CD4-positive, alpha-beta T cell treated with Interleukin-6 for 4 hours (primary cell): ENCODE measurements around the gene TES.
"Not testable (repeated sequence)": the region's sequence is repeated elsewhere in the genome, so short reads cannot be mapped to it uniquely, and the experiment has no call there.

Source experiments
- DNase-seq: peaks from one replicate; pipeline ENCODE4 v3.0.0-alpha.2; 2020; ENCODE audit warnings: mixed read lengths

The TES gene, protein sequence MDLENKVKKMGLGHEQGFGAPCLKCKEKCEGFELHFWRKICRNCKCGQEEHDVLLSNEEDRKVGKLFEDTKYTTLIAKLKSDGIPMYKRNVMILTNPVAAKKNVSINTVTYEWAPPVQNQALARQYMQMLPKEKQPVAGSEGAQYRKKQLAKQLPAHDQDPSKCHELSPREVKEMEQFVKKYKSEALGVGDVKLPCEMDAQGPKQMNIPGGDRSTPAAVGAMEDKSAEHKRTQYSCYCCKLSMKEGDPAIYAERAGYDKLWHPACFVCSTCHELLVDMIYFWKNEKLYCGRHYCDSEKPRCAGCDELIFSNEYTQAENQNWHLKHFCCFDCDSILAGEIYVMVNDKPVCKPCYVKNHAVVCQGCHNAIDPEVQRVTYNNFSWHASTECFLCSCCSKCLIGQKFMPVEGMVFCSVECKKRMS

DNA sequence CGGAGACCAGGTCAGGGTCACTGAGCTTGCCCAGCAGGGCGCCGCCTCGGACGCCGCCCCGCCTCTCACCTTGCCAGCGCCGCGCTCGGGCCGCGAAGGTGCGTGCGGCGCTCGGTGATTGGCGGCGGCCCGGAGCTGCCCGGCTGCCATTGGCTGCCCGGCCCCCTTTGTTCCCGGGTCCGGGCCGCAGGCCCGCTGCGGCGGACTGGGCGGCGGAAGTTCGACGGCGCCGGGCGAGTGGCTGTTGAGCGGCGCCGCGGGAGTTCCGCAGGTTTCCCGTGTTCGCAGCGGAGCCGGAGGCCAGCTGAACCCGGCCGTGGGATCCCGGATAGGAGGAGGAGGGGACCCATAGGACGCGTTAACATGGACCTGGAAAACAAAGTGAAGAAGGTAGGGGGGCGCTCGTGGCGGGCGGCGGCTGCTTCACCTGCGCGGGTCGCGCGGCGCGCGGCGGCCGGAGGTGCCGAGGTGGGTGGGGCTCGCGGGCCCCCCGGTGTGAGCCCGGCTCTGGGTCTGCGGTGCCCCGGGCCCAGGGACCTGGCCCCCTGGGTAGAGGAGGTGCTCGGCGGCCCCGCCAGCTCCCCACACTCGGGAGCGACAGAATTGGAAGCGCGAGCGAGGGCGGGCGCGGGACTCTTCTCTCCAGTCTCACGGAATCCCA lies at the start of gene TES:
Gene TES (plus strand): TSS at position 195 of the 661 bp plus-strand sequence. CDS start 169 bp downstream, at position 364.
- peak; percentile 70 for DNase-seq

- DNase-seq: no peak
These were observed 48.6 kb upstream of the TES start for GRCh38 chr7:116161728-116162127.

GRCh38 chr7:116162254-116162653 lies 48.1 kb upstream of the TES start:
- no peak for DNase-seq

DNA sequence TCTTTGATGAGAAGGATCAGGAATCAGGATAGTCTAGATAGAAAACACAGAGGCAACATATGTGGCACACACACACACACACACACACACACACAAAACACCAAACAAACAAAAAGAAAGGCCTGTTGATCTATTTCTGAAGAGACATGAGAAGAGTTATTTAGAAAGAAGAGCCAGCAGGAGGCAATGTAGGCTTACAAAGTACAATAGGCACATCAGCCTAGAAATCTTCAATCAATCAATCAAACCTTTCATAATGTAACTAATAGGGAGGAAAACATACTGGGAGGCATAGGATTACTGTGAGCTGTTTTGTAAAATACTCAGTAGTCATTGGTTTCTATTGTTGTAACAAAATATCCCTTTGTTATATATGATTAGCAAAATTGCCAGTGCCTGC lies 47.3 kb upstream of the TES start:
- no peak for DNase-seq

DNA sequence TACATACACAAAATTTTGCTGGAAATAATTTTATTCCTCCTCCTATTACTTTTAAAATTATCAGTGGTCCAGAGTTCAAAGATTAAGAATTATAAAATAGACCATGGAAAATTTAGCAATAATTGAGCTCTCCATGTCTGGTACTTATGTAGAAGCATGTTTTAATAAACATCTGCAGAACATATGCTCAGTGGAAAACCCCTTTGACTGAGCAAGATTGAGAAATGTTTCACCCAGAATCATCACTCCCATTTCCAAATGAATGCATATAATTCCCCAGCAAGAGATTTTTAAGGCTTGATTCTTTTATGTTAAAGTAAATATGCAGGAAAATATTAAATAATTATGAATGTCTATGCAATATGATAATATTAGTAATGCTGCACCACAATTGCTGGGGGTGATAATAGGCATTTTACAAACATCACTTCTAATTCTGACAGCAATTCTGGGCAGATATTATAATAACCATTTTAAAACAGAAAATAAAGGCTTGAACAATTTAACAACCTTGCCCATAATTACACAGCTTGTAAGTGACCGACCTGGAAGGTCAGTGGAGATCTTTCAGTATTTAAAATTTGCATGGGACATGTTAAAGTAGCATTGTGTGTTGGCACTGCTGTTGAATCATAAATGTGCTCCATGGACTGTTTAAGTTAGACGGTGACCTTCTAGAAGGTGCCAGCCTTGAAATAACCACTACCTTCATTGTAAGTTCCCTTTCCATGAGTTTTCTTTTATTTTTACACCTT lies 45.6 kb upstream of the TES start:
- DNase-seq: no peak

DNA sequence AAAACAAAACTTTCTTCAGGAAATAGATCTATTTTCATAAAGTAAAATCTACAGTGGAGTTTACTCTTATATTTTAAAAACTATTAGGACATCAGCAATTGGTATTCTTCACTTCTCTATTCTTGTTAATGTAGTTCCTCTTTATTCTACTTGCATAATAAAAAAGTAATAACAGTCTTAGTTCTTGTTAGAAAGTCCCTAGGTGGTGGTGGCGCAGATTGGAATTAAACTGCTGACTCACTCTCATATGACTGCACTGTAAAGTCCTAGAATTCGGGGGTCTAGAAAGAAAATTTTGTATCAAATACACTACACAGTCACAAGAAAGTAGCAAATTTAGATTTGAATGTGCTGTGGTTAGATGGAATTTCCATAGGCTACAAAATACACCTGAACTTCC lies 44.6 kb upstream of the TES start:
- no peak for DNase-seq

- no peak for DNase-seq
These were observed 44.2 kb upstream of the TES start for GRCh38 chr7:116166156-116166555.

GRCh38 chr7:116167177-116167576 lies 43.2 kb upstream of the TES start:
- no peak for DNase-seq

GRCh38 chr7:116169060-116169459 lies 41.3 kb upstream of the TES start:
- no peak for DNase-seq

GRCh38 chr7:116170180-116170579 lies 40.2 kb upstream of the TES start:
- DNase-seq: no peak

DNA sequence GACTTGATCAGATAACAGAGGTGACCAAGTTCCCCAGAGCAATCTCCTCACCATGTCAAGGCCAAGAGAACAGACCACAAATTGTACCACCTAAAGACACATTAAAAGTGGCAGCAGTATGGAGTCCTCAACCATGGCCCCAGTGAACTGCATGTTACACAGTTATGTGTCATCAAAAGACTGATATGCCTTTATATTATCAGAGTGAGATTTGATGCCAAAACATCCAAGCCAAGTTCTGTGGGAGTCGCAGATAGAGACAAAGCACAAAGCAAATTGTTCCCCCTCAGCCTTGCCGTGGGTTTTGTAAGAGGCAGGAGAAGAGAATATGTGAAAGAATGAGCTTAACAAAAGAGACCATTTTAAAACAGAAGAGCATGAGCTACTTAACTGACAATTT lies 39.2 kb upstream of the TES start:
- DNase-seq: no peak

GRCh38 chr7:116172353-116172752 lies 38.0 kb upstream of the TES start:
- DNase-seq: no peak

GRCh38 chr7:116173051-116174028 lies 37.0 kb upstream of the TES start:
- DNase-seq: peak; percentile 50

GRCh38 chr7:116175095-116175494 lies 35.2 kb upstream of the TES start:
- not testable (repeated sequence) for DNase-seq

DNA sequence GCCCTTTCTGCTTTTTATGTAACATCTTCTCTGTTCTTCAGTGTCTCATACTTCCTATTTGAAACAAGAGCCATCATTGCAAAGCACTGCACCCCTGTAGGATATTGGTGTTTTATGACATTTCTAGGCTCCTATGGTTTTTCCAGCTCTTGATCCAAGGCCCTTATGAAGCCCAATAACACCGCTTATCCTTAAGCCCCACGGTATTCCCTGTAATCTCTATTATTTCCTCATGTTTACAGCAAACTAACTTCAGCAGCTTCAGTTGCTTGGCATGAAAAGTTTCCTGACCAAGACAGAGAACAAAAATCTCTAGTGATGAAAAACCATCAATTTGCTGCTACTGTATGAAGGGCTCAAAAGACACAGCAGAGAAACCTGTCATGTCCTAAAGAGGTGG lies 34.1 kb upstream of the TES start:
- no peak for DNase-seq

- DNase-seq: no peak
These were observed 33.3 kb upstream of the TES start for GRCh38 chr7:116177009-116177408.

- peak; percentile 48 for DNase-seq
These were observed 30.0 kb upstream of the TES start for GRCh38 chr7:116180302-116180701.

- no peak for DNase-seq
These were observed 28.3 kb upstream of the TES start for GRCh38 chr7:116182023-116182422.

DNA sequence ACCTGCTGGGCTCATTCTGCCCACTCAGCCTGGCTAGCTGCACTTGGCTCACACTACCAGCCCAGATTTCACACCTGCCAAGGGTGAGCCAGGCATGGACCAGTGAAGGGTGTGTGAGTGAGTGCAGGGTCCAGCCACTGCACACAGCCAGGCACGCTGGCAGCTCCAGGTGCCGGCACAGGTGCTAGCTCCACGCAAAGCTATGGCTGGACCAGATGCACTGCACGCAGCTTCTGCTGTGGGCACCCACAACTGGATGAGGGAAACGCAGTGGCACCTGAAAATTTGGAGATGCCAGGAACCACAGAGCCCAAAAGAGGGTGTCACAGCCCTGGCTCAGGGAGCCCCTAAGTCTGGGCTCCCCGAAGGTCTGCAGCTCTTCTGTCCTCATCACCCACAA lies 24.9 kb upstream of the TES start:
- no peak for DNase-seq

- DNase-seq: no peak
These were observed 24.4 kb upstream of the TES start for GRCh38 chr7:116185956-116186355.

DNA sequence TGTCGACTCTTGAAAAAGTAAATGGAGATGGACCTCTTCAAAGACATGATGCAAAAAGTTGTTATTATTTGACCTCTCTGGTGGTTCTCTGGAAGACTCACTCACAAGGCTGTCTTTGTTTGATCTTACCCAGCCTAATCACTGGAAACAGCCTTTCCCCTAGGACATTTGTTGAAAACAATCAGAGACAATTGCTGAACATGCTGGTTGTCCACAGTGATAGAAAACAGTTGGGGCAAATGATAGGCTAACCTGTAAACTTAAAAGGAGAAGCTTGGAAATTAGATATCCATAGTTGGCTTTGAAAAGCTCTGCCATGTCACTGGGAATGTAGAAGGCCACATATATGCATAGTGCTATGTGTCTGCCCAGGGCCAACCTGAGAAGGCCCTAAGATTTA lies 22.9 kb upstream of the TES start:
- no peak for DNase-seq

DNA sequence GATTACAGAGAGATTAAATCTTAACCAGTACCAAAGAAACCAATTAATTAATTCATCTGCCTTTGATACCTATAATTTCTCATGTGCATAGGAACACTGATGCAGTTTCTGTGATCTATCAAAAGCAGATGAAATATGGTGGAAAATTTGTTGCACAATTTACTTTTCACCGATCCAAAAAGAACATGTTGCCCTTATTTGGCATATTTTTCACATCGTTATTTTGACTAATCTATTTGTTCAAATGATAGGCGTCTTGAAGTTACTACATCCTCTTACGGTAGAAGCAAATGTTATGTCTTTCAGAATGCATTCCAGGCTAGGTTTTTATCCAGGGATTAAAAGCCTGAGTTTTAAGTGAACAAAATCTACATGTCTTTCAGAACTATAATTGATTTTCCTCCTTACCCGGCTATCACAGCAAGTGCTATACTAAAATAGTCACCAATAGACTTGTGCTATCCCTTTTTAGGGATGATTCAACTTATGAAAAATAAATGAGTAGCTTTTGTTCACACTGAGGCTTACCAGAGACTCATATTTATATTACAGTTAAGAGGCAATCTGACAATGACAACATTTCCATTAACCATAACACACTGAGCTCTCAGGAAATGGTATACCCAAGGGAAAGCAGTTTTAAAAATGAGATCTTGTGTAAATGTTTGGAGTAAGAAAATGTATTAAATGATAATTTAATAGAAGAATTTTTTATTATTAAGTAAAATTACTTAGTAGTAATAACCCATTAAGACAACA lies 16.8 kb upstream of the TES start:
- no peak for DNase-seq
